ENCODE data around the gene IDI1. TPM values are rescaled to one million over a fixed set of nuclear protein-coding genes. Genes with fewer than 3 reads are reported as not detected.

IDI1 gene
- total RNA-seq, 1 experiment from 2014 or later, result 47.2 TPM

GRCh38 chr10:1059902-1060301 is 11.0 kb upstream of the IDI1 start:
- CTCF ChIA-PET, result no interaction called here
- H3K27me3 Mint-ChIP-seq (ENCODE audit: low read depth), result no peaks in the 10 kb centered on the region
- TF ChIP-seq MAX (CRISPR knock-in tag; IDR thresholded peaks at IDR 0.05), result no peak
- TF ChIP-seq MYBL2 (CRISPR knock-in tag; IDR thresholded peaks at IDR 0.05), result no peak
- TF ChIP-seq ETV6 (CRISPR knock-in tag; IDR thresholded peaks at IDR 0.05), result no peak
- TF ChIP-seq CBFB (CRISPR knock-in tag; IDR thresholded peaks at IDR 0.05; ENCODE audit: low read depth), result no peak
- TF ChIP-seq MLX (CRISPR knock-in tag; IDR thresholded peaks at IDR 0.05), result no peak
- TF ChIP-seq STAT6 (CRISPR knock-in tag; conservative IDR thresholded peaks at IDR 0.05; ENCODE audit: low read depth), result no peak
- TF ChIP-seq AFF4 (CRISPR knock-in tag; IDR thresholded peaks at IDR 0.05; ENCODE audit: borderline replicate concordance), result no peak
- no peak for TF ChIP-seq ZBTB43 (CRISPR knock-in tag; IDR thresholded peaks at IDR 0.05)
- TF ChIP-seq NR1H2 (CRISPR knock-in tag; IDR thresholded peaks at IDR 0.05), result no peak
- TF ChIP-seq ARID4B (CRISPR knock-in tag; IDR thresholded peaks at IDR 0.05; ENCODE audit: borderline replicate concordance), result no peak
- TF ChIP-seq CDX4 (CRISPR knock-in tag; IDR thresholded peaks at IDR 0.05; ENCODE audit: borderline replicate concordance), result no peak
- no peak for TF ChIP-seq GRHL2 (CRISPR knock-in tag; IDR thresholded peaks at IDR 0.05; ENCODE audit: insufficient replicate concordance, severe bottlenecking)
- no peak for TF ChIP-seq ZNF138 (CRISPR knock-in tag; conservative IDR thresholded peaks at IDR 0.05)
- no peak for TF ChIP-seq JUN (CRISPR knock-in tag; IDR thresholded peaks at IDR 0.05)
- no peak for TF ChIP-seq ZNF263 (CRISPR knock-in tag; IDR thresholded peaks at IDR 0.05; ENCODE audit: low read depth)
- H3K4me3 Mint-ChIP-seq, result no peak overlapping the region
- peaks cover 22% of the 10 kb centered on the region for H3K4me1 Mint-ChIP-seq
- H3K36me3 Mint-ChIP-seq, result no peaks in the 10 kb centered on the region
- POLR2A ChIA-PET, result no interaction called here
- no peaks in the 10 kb centered on the region for H3K9me3 Mint-ChIP-seq
- no peak overlapping the region; the same call in 1 of the 2 replicates for H3K27ac Mint-ChIP-seq
- DNase-seq (ENCODE audit: low spot score) (no peak), ATAC-seq (no peak)
